ENCODE data around the gene MCM3AP. TPM values are rescaled to one million over a fixed set of nuclear protein-coding genes. Genes with fewer than 3 reads are reported as not detected.

MCM3AP gene
- total and polyA plus RNA-seq, 9 of the 15 experiments (the other 6 are each of a cell fraction or from before 2014, with no cell fraction given) = 6.5 to 179 (median 69.6) TPM

GRCh38 chr21:46255758-46256337, 29.6 kb downstream of the MCM3AP start (continued):
- TF ChIP-seq USF1 (CRISPR knock-in tag; IDR thresholded peaks at IDR 0.05) (no peak), RAD51 (IDR thresholded peaks at IDR 0.05; ENCODE audit: borderline replicate concordance, low read depth) (no peak), IFI16 (CRISPR knock-in tag; IDR thresholded peaks at IDR 0.05) (no peak), FOXK1 (CRISPR knock-in tag; IDR thresholded peaks at IDR 0.05; ENCODE audit: borderline replicate concordance) (no peak), GATAD2A (IDR thresholded peaks at IDR 0.05) (no peak), CHD7 (IDR thresholded peaks at IDR 0.05; ENCODE audit: low read depth, low read length) (no peak), PREB (CRISPR knock-in tag; IDR thresholded peaks at IDR 0.05) (no peak)

Data from K562 (cell line).